GM18519 (cell line): ENCODE measurements around the gene TPRA1.
A peak's percentile ranks its signal among the peaks of the same experiment; 100 is the strongest.

Source experiments
- ATAC-seq: cut with Tn5 transposase; IDR thresholded peaks from one replicate; pipeline ENCODE4 v1.9.1; 2021; ENCODE audit warnings: mild to moderate bottlenecking, moderate library complexity; ENCODE audit not compliant: unreplicated experiment, low FRiP score

The TPRA1 gene

GRCh38 chr3:127593178-127593577 is 2.6 kb upstream of the TPRA1 start:
- no peak for ATAC-seq

DNA sequence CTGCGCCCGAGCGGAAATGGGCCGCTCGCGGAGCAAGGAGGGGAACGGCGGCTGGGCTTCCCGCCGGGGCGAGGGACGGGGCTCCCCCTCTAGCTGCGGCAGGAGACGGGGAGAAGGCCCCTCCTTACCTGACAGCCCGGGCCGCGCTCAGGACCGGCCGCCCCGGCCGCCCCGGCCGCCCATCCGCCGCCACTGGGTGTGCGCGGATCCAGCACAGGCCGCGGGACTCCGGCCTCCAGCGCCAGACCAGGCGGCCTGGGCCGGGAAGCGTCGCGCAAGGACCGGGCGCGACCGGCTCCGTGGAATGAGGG is 296 bp downstream of the TPRA1 start:
- ATAC-seq = peak; percentile 5

DNA sequence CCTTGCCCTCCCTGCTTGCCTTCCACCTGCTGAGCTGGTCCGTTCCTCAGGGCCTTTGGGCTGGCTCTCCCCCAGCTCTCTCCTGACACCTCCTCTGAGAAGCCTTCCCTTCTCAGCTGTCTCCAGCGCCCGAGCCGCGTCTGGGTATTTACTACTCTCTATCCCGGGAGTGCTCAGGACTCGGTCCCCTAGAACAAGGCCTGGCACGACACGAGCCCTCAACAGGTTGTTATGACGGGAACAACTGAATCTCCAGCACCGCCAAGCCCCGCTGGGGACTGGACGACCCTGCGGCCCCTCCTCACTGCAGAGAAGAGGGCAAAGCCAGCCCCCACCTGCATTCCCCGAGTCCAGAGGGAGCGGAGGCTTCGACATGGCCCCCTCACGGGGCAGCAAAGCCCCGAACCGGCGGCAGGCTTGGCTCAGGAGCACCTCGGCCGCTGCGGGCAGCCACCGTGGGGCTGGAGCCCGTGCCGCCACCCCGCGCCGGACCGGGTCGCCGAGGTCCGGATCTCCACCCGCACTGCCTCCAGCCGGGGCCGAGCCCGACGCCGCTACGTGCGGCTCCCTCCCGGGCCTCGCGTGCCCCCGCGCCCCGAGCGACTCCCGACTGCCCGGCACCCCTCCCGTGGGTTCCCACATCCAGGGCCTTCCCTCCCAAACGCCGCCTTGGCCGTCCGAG is 792 bp downstream of the TPRA1 start:
- no peak for ATAC-seq

GRCh38 chr3:127588806-127589577 is 1.5 kb downstream of the TPRA1 start:
- no peak for ATAC-seq

DNA sequence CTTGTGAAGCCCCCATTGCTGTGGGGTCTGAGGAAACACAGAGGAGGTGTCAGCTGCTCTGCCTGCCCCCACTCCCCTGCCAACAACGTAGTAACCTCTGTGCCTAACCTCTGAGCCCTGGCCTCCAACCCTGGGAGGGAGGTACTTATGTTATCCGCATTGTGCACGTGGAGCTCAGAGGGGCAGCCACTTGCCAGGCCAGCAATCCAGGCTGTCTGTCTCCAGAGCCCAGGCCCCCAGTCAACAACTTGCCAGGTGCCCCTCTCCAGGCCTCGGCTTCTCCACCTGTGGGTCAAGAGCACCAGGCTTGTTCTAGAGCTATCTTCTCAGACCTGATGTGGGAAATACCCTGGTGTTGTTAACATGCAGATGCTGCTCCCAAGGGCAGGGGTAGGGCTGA is 2.7 kb downstream of the TPRA1 start:
- no peak for ATAC-seq

- ATAC-seq = no peak
These were observed 4.6 kb downstream of the TPRA1 start for GRCh38 chr3:127585813-127586413.

GRCh38 chr3:127585163-127585812 is 5.2 kb downstream of the TPRA1 start:
- no peak for ATAC-seq

- ATAC-seq = no peak
These were observed 5.8 kb downstream of the TPRA1 start for GRCh38 chr3:127584734-127585133.

DNA sequence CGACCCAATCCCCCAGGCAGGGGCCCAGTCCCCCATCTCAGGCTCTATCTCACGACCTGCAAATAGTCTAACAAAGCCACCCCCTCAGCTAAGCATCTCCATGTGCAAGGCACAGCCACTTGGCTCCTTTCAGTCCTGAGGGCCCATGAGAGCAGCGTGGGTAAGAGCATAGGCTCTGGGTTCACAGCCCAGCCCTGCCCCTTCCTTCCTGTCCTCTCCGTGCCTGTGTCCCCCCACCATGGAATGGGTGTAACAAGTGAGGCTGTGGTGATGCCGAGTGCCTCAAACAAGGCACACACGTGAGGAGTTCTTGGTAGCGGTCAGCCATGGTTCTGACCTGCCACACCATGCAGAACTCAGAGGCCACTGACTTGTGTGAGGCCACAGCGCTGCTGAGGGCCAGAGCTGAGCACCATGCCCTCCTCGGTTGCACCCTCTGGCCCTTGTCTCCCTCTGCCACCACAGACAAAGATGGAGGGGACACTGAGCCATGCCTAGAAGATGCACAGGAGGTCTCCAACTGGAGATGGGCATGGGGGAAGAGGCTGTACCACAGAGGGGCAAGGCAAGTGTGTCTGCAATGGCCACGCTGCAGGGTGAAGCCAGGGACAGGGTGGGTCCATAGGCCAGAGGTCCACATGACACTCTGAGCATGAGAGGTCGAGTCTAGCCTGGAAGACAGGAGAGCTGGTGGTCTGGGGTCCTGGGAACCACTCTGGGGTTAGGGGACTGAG is 10.0 kb downstream of the TPRA1 start:
- no peak for ATAC-seq

- no peak for ATAC-seq
These were observed 11.7 kb downstream of the TPRA1 start for GRCh38 chr3:127578802-127579201.

GRCh38 chr3:127578168-127578567 is 12.4 kb downstream of the TPRA1 start:
- no peak for ATAC-seq

DNA sequence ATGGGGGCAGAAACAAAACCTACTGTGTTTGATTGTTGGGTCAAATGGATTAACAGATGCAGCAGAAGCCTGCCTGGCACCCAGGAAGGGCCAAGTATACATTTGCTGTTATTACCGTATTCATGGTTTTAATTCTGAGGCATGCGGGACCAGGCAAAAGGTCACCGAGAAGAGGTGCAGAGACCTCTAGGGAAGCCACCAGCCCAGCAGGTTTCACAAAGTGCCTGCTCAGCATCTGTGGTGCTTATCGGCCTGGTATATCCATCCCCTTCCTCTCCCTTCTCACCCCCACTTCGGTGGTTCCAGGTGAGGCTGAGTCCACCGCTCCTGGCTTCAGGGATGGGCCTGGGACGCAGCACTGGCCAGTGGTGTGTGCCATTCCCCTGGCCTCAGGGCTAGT is 13.1 kb downstream of the TPRA1 start:
- ATAC-seq = no peak

GRCh38 chr3:127574880-127575878 is 15.4 kb downstream of the TPRA1 start:
- peak; percentile 55 for ATAC-seq

DNA sequence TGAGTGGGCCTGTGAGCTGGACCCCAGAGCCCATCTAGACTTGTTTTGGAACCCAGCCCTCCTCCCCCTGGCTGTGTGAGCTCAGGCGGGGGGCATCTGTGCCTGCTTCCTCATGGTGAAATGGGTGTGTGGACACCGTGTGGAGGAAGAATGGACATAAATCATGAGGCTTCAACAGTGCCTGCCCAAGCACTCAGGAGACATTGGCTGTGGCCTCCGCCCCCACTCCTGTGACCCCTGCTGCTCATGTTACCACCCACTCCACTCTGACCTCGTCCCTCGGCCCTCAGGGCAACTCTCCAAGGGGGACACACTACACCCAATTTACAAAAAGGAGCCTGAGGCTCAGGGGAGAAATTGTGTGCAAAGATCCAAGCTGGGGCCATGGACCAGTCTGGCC is 16.6 kb downstream of the TPRA1 start:
- no peak for ATAC-seq

DNA sequence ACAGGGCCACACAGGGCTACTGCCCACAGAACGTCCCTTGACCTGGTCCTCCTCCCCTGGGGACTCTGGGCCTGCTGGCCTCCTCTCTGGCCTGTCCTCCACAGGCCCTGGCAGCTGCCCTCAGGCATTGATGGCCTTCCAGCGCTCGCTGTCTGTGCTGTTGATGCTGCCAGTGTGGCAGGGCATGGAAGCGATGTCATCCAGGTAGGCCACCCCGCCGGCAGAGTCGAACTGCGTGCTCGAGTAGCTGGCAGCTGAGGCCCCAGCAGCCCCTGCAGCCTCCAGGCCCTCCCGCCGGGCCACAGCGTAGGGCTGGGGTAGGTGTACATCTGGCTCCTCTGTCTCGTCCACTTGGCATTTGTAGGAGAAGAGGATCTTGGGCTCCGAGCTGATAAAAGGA is 17.1 kb downstream of the TPRA1 start:
- ATAC-seq = no peak

DNA sequence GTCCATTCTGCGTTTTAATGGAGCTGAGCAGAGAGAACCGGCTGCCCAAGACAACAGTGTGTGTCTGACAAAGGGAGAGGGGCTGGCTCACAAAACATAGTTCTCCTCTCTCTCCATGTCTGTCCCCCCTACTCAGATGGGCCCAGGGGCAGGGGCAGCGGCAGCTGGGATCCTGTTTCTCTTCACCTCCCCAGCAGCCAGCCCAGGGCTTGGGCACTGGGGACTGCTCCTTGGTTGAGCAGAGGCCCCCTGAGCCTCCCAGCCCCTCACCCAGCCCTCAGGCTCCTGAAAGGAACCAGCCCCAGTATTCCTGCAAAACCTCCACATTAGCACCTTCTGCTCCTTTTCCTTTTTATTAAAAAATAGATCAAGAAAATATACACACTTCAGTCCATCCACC is 17.8 kb downstream of the TPRA1 start:
- ATAC-seq = no peak

GRCh38 chr3:127572186-127572585 is 18.3 kb downstream of the TPRA1 start:
- no peak for ATAC-seq

DNA sequence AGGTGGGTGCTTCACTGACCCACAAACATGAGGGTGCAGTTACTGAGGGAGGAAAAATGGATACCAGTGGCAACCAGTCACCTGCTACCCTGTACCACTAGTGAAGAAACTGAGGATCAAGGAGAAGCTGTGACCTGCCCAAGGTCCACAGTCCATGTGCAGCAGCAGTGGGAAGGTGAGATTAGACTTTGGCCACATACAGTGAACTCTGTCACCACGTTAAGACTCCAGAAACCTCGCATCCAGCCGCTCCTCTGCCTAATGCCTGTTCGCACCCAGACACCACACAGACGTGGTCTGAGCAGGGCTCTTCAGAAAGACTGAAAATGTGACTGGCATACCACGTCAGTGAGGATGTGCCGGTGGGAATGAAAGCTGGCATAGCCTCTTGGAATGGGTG is 20.0 kb downstream of the TPRA1 start:
- ATAC-seq = no peak

- ATAC-seq = no peak
These were observed 21.4 kb downstream of the TPRA1 start for GRCh38 chr3:127569160-127569559.

DNA sequence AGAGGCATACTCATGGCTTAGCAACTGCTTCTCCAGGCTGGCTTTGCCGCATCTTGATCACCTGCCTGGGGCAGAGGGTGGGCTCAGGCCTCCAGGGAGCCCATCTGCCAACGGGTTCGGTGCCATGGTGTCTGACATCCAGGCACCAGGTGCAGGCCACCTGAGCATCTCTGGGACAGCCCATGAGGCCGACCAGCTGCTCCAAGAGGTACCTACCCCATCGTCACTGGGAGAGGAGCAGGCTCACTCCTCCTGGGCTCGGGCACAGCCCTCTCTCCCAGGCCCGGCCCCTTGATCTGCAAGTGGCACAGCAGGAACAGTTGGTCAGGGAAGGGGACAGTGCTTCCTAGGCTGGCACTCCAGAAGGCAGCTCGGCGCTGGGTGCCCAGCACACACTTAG is 21.9 kb downstream of the TPRA1 start:
- ATAC-seq = no peak
